GM18498 (cell line): ENCODE data around the gene NOTCH2NLA.
"Not testable (repeated sequence)": the region's sequence is repeated elsewhere in the genome, so short reads cannot be mapped to it uniquely, and the experiment has no call there.

Experiments
- ATAC-seq: cut with Tn5 transposase; IDR thresholded peaks from one replicate; pipeline ENCODE4 v1.9.1; 2021; ENCODE audit warnings: mild to moderate bottlenecking, moderate library complexity; ENCODE audit not compliant: unreplicated experiment

Gene NOTCH2NLA

DNA sequence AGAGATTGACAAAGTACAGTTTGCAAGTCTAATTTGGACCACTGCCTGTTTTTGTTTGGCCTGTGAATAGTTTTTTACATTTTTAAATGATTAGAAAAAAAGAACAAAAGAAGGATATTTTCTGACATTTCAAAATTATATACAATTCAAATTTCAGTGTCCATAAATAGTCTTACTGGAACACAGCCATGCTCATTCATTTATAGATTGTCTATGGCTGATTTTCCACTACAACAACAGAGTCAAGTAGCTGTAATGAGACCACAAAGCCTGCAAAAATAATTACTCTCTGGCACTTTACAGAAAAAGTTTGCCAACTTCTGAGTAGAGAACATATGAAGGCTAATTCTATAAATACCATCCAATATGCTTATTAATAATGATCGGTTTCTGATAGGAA is 61.1 kb downstream of the NOTCH2NLA start:
- ATAC-seq, result not testable (repeated sequence)

GRCh38 chr1:146167273-146167672 is 61.5 kb downstream of the NOTCH2NLA start:
- ATAC-seq, result not testable (repeated sequence)

- ATAC-seq, result not testable (repeated sequence)
Observed at GRCh38 chr1:146144465-146144864, 84.4 kb downstream of the NOTCH2NLA start, which contains the start of gene NBPF10. TSS of gene NBPF10 (minus strand) at chr1:146144804. CDS start at chr1:146144769, 35 bp downstream.
